A673 (cell line): ENCODE results near the gene DOCK8. TPM values are rescaled to one million over a fixed set of nuclear protein-coding genes. Genes with fewer than 3 reads are reported as not detected.
A peak's percentile ranks its signal among the peaks of the same experiment; 100 is the strongest.

ENCODE experiments used
- BruUV-seq: library from RNA; stranded (reverse); fragments of 400-500 nt; replicated peaks from 2 replicates; lab custom pipeline; 2021; lab: Mats Ljungman, UMichigan
- CTCF ChIA-PET: fragments of 300-600 bp; sonication (Branson Sonifier 250); formaldehyde crosslinking; loops from one replicate; lab custom pipeline; 2022; ENCODE audit warnings: antibody characterized with exemption; lab: Charles Lee
- POLR2A ChIA-PET: fragments of 300-600 bp; sonication (Branson Sonifier 250); formaldehyde crosslinking; loops from one replicate; lab custom pipeline; 2022; ENCODE audit warnings: antibody characterized with exemption; ENCODE audit not compliant: low non-redundant PET; lab: Charles Lee
- DNase-seq: peaks from one replicate; pipeline ENCODE4 v3.0.0-alpha.2; 2015; ENCODE audit warnings: low spot score
- H3K27ac ChIP-seq: fragments of 200-600 bp; sonication (generic); 2 replicates; pipeline ENCODE4 v1.5.1; 2016; ENCODE audit warnings: mixed run types, low read depth, mild to moderate bottlenecking, mixed read lengths, antibody characterized with exemption, low read length; ENCODE audit not compliant: poor library complexity, severe bottlenecking
- H3K27me3 ChIP-seq: fragments of 200-600 bp; sonication (generic); replicated peaks from 2 replicates; pipeline ENCODE4 v1.6.1; 2017; ENCODE audit warnings: mixed run types, low read depth, mild to moderate bottlenecking, mixed read lengths, antibody characterized with exemption, low read length; ENCODE audit not compliant: insufficient read depth, poor library complexity
- H3K36me3 ChIP-seq: fragments of 200-600 bp; sonication (generic); 2 replicates; pipeline ENCODE4 v1.6.1; 2016; ENCODE audit warnings: mixed run types, mild to moderate bottlenecking, mixed read lengths, antibody characterized with exemption, low read length; ENCODE audit not compliant: insufficient read depth, poor library complexity, severe bottlenecking
- H3K4me1 ChIP-seq: fragments of 200-600 bp; sonication (generic); 2 replicates; pipeline ENCODE4 v1.6.1; 2017; ENCODE audit warnings: mixed run types, mild to moderate bottlenecking, mixed read lengths, antibody characterized with exemption, low read length; ENCODE audit not compliant: insufficient read depth, poor library complexity, severe bottlenecking
- H3K4me3 ChIP-seq: fragments of 200-600 bp; sonication (generic); 2 replicates; pipeline ENCODE4 v1.5.1; 2016; ENCODE audit warnings: low read depth, mixed run types, mild to moderate bottlenecking, mixed read lengths, low read length; ENCODE audit not compliant: poor library complexity, severe bottlenecking
- H3K9me3 ChIP-seq: fragments of 200-600 bp; sonication (generic); 2 replicates; pipeline ENCODE4 v1.6.1; 2016; ENCODE audit warnings: mixed run types, low read depth, mild to moderate bottlenecking, mixed read lengths, antibody characterized with exemption, low read length; ENCODE audit not compliant: poor library complexity, severe bottlenecking
- CTCF ChIP-seq: fragments of 300-800, 200-600 bp; sonication (generic); conservative IDR thresholded peaks from 2 replicates; pipeline ENCODE4 v1.5.1; 2017; ENCODE audit warnings: low read depth, mild to moderate bottlenecking, antibody characterized with exemption, low read length, moderate library complexity, mixed read lengths
- EZH2 ChIP-seq: fragments of 200-600 bp; sonication (generic); IDR thresholded peaks from 2 replicates; pipeline ENCODE4 v1.6.1; 2017; ENCODE audit warnings: borderline replicate concordance, low read depth, mild to moderate bottlenecking, mixed read lengths, antibody characterized with exemption, low read length; ENCODE audit not compliant: poor library complexity, severe bottlenecking
- intact Hi-C: fragments of 100-400 bp; cut with micrococcal nuclease; formaldehyde crosslinking; loops from one replicate; pipeline ENCODE4 v1.10.0; 2022; ENCODE audit not compliant: unreplicated experiment
- total RNA-seq: library from RNA; stranded (reverse); gene quantifications from 2 replicates; pipeline ENCODE4 v1.2.3, GENCODE V29; 2021

Gene DOCK8
- total RNA-seq, 1 experiment from 2014 or later, result not detected

- intact Hi-C loops, result no loop called here
- Histone ChIP-seq H3K4me1 (no peaks in the 10 kb centered on the region), H3K9me3 (no peaks in the 10 kb centered on the region), H3K4me3 (no peak overlapping the region), H3K27ac (no peak overlapping the region), H3K27me3 (peaks cover 65% of the 10 kb centered on the region), H3K36me3 (no peaks in the 10 kb centered on the region)
- CTCF ChIA-PET, result no interaction called here
- no peak for TF ChIP-seq CTCF
- TF ChIP-seq EZH2, result no peak
- DNase-seq, result no peak
- POLR2A ChIA-PET, result no interaction called here
- BruUV-seq, result no TSS peak
Observed at GRCh38 chr9:504921-505740, 290.5 kb downstream of the DOCK8 start.

GRCh38 chr9:505741-506059 is 291.0 kb downstream of the DOCK8 start:
- Histone ChIP-seq H3K4me3 (no peak overlapping the region), H3K36me3 (no peaks in the 10 kb centered on the region), H3K9me3 (no peaks in the 10 kb centered on the region), H3K4me1 (no peaks in the 10 kb centered on the region), H3K27me3 (peaks cover 63% of the 10 kb centered on the region), H3K27ac (no peak overlapping the region)
- BruUV-seq, result no TSS peak
- ChIA-PET POLR2A (no interaction called here), CTCF (no interaction called here)
- TF ChIP-seq EZH2 (peak; percentile 80), CTCF (no peak)
- intact Hi-C loops, result no loop called here
- no peak for DNase-seq

GRCh38 chr9:506281-506680 is 291.6 kb downstream of the DOCK8 start:
- H3K9me3 ChIP-seq, result no peaks in the 10 kb centered on the region
- intact Hi-C loops, result no loop called here
- H3K4me3 ChIP-seq, result no peak overlapping the region
- no peaks in the 10 kb centered on the region for H3K4me1 ChIP-seq
- DNase-seq, result no peak
- H3K27ac ChIP-seq, result no peak overlapping the region
- CTCF ChIA-PET, result no interaction called here
- peaks cover 59% of the 10 kb centered on the region for H3K27me3 ChIP-seq
- BruUV-seq, result no TSS peak
- TF ChIP-seq CTCF (no peak), EZH2 (no peak)
- no peaks in the 10 kb centered on the region for H3K36me3 ChIP-seq
- POLR2A ChIA-PET, result no interaction called here
